ENCODE data around the gene PCP2.

The PCP2 gene

DNA sequence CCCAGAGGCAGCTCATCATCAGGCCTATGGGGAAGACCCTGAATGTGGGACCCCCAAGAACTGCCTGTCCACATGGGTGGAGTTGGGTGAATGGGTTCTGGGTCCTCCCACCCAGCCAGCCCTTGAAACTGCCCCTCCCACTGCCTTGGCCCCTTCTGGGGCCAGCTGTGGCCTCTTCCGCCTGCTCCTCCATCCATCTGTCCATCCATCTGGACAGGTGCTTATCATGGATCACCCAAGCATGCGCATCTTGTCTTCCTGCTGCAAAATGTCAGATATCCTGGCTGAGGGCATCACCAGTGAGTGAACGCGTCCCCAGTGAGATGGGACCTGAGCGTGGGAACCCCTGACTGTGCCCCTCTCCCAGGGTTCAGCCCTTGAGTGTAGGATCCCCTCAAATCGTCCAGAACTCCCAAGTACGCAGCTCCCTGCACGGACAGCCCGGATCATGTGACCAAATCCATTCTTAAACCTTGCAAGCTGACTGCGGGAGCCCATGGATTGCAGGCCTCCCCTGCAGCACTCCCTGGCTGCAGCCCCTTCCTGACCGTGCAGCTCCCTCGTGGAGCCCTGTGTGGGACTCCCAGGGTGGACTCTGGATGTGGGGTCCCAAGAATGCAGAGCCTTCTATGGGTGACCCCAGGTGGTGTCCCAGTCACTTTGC lies 5.4 kb upstream of the PCP2 start:
- H3K27ac ChIP-seq: no peak overlapping the region
- H3K4me3 ChIP-seq: no peak overlapping the region
- H3K9me3 ChIP-seq (ENCODE audit: low read depth, low read length): no peaks in the 10 kb centered on the region
- no peaks in the 10 kb centered on the region for H3K36me3 ChIP-seq (ENCODE audit: insufficient read depth, low read length)
- H3K9ac ChIP-seq (ENCODE audit: insufficient read length): no peak overlapping the region
- TF ChIP-seq FOXP2 (optimal IDR thresholded peaks at IDR 0.05; ENCODE audit: control extremely low read depth, extremely low read length, insufficient read depth) (no peak), EZH2 (IDR thresholded peaks at IDR 0.05) (no peak), POLR2AphosphoS5 (IDR thresholded peaks at IDR 0.05; ENCODE audit: borderline replicate concordance, low read depth, low read length) (no peak)
- DNase-seq (ENCODE audit: low read depth, low spot score): no peak

DNA sequence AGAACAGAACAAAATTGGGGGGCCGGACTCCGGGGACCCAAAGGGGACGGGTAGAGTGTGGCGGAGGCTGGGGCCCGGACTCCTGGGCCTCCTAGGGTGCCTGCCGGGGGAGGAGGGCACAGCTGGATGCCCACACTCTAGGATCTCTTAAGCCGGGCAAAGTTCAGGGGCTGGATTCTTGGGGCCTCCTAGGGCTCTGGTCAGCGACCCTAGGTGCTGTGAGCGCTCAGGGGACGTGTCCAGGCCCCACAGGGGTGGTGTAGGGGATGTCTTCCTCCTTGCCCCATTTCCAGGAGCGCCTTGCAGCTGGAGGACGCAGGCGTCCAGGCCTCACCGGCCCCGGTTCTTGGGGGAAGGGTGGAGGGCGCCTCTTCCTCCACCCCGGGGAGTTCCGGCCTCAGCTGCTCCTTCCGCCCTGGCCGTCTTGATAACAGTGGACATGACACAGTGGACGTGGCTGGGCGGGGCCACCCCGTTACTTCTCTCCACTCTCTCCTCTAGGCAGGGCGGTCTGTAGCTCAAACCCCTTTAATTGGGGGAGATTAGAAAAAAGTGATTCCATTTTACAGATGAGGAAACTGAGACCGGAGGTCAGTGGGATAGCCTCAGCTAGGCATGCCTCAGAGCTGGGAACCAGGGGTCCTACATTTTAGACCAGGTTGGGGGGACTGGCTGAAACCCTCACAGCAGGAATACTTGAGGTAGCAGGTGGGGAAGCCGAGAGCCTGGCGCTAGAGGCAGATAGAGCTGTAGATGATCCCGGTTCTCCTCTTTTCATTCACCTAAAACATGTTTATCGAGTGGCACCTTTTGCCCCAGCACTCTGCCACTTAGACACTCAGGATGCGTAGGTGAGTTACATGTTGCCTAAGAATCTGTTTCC lies 4.1 kb upstream of the PCP2 start:
- Histone ChIP-seq H3K9ac (ENCODE audit: insufficient read length) (peak overlapping the region; percentile 87), H3K27ac (no peak overlapping the region), H3K36me3 (ENCODE audit: insufficient read depth, low read length) (no peaks in the 10 kb centered on the region), H3K9me3 (ENCODE audit: low read depth, low read length) (no peaks in the 10 kb centered on the region), H3K4me3 (peak overlapping the region; percentile 76)
- TF ChIP-seq FOXP2 (optimal IDR thresholded peaks at IDR 0.05; ENCODE audit: control extremely low read depth, extremely low read length, insufficient read depth) (no peak), EZH2 (IDR thresholded peaks at IDR 0.05) (no peak), POLR2AphosphoS5 (IDR thresholded peaks at IDR 0.05; ENCODE audit: borderline replicate concordance, low read depth, low read length) (no peak)
- no peak for DNase-seq (ENCODE audit: low read depth, low spot score)

DNA sequence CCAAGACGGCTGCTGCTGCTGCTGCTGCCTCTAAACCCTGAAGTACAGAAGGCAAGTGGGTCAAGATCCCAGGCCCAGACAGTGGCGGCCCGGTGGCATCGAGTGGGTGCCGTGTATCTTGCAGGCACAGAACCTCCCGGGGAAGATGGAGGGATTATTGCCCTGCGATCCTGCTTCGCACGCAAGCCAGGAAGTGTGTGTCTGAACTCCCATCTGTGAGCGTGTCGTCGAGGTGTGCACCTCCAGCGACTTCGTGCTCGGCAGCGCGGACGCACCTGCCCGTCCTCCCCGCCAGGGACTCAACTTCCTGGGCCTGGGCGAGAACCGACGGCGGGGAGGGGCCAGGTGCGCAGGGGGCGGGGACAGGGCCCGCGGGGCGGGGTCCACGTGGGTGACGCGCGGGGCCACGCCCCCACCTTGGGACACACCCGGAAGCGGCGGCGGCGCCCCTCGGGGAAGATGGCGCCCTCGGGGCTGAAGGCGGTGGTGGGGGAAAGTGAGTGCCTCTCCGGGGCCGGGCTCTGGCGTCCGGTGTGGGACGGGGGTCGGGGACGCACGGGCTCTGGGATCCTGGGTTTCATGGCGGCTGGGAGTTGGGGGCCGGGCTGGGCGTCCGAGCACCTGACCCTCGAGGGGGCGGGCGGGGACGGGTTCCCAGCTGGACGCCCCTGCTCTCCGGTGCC lies 3.3 kb upstream of the PCP2 start, which contains the start of gene STXBP2:
Gene STXBP2 (plus strand): TSS at position 420 of the 683 bp plus-strand sequence. CDS start 40 bp downstream, at position 460.
- H3K9me3 ChIP-seq (ENCODE audit: low read depth, low read length): no peaks in the 10 kb centered on the region
- H3K4me3 ChIP-seq: peak within 1 kb of the TSS; percentile 76
- no peaks in the 10 kb centered on the region for H3K36me3 ChIP-seq (ENCODE audit: insufficient read depth, low read length)
- peak within 1 kb of the TSS; percentile 87 for H3K9ac ChIP-seq (ENCODE audit: insufficient read length)
- peak; percentile 62; the same call in 1 of the 2 replicates for TF ChIP-seq POLR2AphosphoS5 (IDR thresholded peaks at IDR 0.05; ENCODE audit: borderline replicate concordance, low read depth, low read length)
- no peak for TF ChIP-seq FOXP2 (optimal IDR thresholded peaks at IDR 0.05; ENCODE audit: control extremely low read depth, extremely low read length, insufficient read depth)
- DNase-seq (ENCODE audit: low read depth, low spot score): no peak
- H3K27ac ChIP-seq: no peak within 1 kb of the TSS

DNA sequence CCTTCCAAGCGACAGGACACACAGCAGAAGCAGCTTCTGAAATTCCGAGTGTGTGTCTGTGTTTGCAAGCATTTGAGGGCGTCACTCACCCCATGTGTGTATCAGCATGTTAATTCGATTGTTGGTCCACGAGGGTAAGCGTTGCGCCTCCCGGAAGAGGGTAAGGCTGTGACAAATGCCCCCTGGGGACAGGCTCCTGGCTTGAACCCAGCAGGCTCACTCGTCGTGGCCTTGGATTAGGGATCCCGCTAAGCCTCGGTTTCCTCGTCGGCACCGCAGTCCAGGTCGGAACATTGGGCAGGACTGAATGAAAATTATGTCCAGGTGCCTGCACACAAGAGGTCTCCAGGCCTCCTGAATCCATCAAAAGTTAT lies 2.8 kb upstream of the PCP2 start:
- no peak for DNase-seq (ENCODE audit: low read depth, low spot score)
- Histone ChIP-seq H3K9me3 (ENCODE audit: low read depth, low read length) (no peaks in the 10 kb centered on the region), H3K9ac (ENCODE audit: insufficient read length) (no peak overlapping the region), H3K27ac (no peak overlapping the region), H3K36me3 (ENCODE audit: insufficient read depth, low read length) (no peaks in the 10 kb centered on the region), H3K4me3 (peak overlapping the region; percentile 76)
- TF ChIP-seq POLR2AphosphoS5 (IDR thresholded peaks at IDR 0.05; ENCODE audit: borderline replicate concordance, low read depth, low read length) (no peak), EZH2 (IDR thresholded peaks at IDR 0.05) (no peak), FOXP2 (optimal IDR thresholded peaks at IDR 0.05; ENCODE audit: control extremely low read depth, extremely low read length, insufficient read depth) (no peak)

DNA sequence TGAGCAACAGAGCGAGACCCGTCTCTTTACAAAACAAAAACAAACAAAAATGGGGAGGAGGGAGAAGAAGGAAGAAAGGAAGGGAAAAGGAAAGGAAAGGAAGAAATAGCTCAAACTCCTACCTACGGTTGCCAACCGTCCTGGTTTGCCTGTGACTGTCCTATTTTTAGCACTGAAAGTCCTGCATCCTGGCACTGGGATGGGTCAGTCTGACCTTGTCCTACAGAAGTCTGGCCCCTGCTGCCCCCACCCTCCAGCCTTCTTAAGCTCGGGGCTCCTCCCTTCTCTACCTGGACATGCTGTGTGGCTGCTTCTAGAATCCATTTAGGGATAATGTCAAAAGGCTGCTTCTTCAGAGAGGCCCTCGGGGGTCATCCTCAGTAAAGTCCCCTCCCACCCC lies 2.2 kb upstream of the PCP2 start:
- TF ChIP-seq FOXP2 (optimal IDR thresholded peaks at IDR 0.05; ENCODE audit: control extremely low read depth, extremely low read length, insufficient read depth): no peak
- TF ChIP-seq EZH2 (IDR thresholded peaks at IDR 0.05): no peak
- TF ChIP-seq POLR2AphosphoS5 (IDR thresholded peaks at IDR 0.05; ENCODE audit: borderline replicate concordance, low read depth, low read length): no peak
- Histone ChIP-seq H3K4me3 (no peak overlapping the region), H3K9ac (ENCODE audit: insufficient read length) (no peak overlapping the region), H3K27ac (no peak overlapping the region), H3K36me3 (ENCODE audit: insufficient read depth, low read length) (no peaks in the 10 kb centered on the region), H3K9me3 (ENCODE audit: low read depth, low read length) (no peaks in the 10 kb centered on the region)
- DNase-seq (ENCODE audit: low read depth, low spot score): no peak

DNA sequence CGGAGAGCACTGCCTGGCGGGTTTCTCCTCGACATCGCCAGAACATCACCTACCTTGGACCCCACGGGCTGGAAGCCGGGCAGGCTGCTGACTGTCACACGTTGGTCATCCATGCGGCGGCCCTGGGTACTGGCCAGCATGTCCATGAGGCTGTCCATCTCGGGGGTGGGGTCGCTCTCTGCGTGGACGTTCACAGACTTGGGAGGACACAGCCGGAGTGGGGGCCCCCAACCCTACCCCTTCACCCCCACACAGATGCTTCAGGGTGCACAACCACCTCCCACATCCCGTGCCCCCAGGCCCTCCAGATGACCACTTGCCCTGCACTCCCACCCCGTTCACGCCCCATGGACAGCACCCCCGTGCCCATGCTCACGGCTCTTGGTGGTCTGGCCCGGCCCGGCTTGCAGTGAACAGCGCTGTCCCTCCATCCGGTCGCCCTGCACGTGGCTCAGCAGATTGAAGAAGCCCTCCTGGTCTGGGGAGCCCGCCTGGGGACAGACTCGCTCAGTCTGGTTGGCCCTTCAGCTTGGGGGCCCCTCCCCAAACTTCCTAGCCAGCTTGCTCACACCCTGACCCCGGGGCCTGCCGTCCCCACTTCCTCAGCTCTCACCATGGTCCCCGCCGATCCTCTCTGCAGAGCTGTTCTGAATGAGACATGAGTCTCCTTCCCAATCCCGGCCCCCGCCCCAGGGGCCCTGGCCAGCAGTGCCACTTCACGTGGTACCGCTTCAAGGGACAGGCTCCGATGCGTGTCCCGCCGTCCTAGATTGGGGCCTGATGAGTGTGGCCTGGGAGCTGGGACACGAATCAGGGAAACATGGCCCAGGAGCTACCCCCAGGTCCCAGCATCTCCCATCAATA lies 947 bp downstream of the PCP2 start:
- H3K27ac ChIP-seq: no peak overlapping the region
- no peaks in the 10 kb centered on the region for H3K9me3 ChIP-seq (ENCODE audit: low read depth, low read length)
- H3K36me3 ChIP-seq (ENCODE audit: insufficient read depth, low read length): no peaks in the 10 kb centered on the region
- no peak for TF ChIP-seq FOXP2 (optimal IDR thresholded peaks at IDR 0.05; ENCODE audit: control extremely low read depth, extremely low read length, insufficient read depth)
- TF ChIP-seq POLR2AphosphoS5 (IDR thresholded peaks at IDR 0.05; ENCODE audit: borderline replicate concordance, low read depth, low read length): no peak
- no peak for TF ChIP-seq EZH2 (IDR thresholded peaks at IDR 0.05)
- DNase-seq (ENCODE audit: low read depth, low spot score): no peak
- H3K4me3 ChIP-seq: no peak overlapping the region
- H3K9ac ChIP-seq (ENCODE audit: insufficient read length): no peak overlapping the region

DNA sequence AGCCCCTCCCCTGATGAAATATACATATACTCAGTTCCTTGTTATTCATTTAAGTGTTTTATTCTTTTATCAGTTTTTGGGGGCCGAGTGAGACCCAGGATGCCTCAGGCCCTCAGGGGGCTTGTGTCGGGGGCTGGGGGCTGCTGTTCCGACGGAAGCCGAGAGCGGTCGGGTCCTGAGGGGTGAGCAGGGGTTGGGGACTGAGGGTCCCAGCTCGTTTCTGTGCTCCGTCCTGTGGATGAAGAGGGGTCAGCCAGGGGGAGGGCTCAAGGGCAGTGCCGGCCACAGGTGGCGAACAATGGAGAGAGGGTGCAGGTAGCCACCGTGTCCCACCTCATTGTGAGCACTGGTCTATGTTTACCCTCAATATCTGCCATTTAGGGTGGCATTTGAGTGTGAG lies 1.9 kb downstream of the PCP2 start:
- no peak for DNase-seq (ENCODE audit: low read depth, low spot score)

More for the DNA sequence above, 1.9 kb downstream of the PCP2 start:
- TF ChIP-seq FOXP2 (optimal IDR thresholded peaks at IDR 0.05; ENCODE audit: control extremely low read depth, extremely low read length, insufficient read depth) (no peak), POLR2AphosphoS5 (IDR thresholded peaks at IDR 0.05; ENCODE audit: borderline replicate concordance, low read depth, low read length) (no peak), EZH2 (IDR thresholded peaks at IDR 0.05) (no peak)
- Histone ChIP-seq H3K36me3 (ENCODE audit: insufficient read depth, low read length) (no peaks in the 10 kb centered on the region; the same call in 1 of the 2 replicates), H3K9ac (ENCODE audit: insufficient read length) (no peak overlapping the region), H3K4me3 (no peak overlapping the region), H3K27ac (no peak overlapping the region), H3K9me3 (ENCODE audit: low read depth, low read length) (no peaks in the 10 kb centered on the region)

Measured in SK-N-MC (cell line).